GM21723 (cell line): ENCODE data around the gene ALCAM.
A peak's percentile ranks its signal among the peaks of the same experiment; 100 is the strongest.

Source experiments
- ATAC-seq: cut with Tn5 transposase; IDR thresholded peaks from one replicate; pipeline ENCODE4 v1.9.1; 2021; ENCODE audit warnings: mild to moderate bottlenecking, moderate library complexity; ENCODE audit not compliant: unreplicated experiment

The ALCAM gene

GRCh38 chr3:105366326-105367062 is at the start of gene ALCAM:
ALCAM (plus strand) TSS chr3:105366909.
- ATAC-seq, result peak; percentile 55

- no peak for ATAC-seq
Observed at GRCh38 chr3:105317841-105318240, 48.9 kb upstream of the ALCAM start.

DNA sequence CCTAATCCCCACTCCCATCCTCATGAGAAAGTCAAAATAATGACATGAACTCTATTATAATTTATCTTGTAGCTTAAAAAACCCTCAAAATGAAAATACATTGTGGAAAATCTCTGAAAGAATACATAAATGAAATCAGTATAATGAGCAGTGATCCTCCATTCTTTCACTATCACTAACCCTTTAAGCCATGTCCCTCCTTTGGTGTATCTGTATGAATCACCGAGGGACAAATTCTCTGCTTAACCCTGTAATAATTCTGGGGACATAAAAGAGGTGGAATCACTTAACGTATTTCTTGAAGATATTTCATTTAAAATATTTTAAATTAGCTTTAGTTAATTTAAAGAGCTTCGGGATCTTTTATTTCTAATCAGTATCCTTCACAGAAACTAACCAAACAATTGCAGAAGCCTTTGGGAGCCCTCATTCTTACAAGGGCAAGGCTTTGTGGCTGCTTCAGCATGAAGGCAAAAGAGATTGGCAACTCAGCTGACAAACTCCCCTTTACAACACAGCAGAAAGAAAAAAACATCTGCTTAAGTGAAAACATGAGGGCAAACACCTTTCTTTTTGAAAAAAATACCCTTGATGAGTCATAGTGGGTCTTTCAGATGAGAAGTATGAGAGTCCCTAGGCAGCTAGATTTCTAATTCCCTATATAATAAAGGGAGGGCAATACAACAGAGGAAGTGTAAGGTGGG is 44.0 kb upstream of the ALCAM start:
- ATAC-seq, result peak; percentile 98

- no peak for ATAC-seq
Observed at GRCh38 chr3:105323274-105323599, 43.5 kb upstream of the ALCAM start.

- no peak for ATAC-seq
Observed at GRCh38 chr3:105324951-105325350, 41.8 kb upstream of the ALCAM start.

DNA sequence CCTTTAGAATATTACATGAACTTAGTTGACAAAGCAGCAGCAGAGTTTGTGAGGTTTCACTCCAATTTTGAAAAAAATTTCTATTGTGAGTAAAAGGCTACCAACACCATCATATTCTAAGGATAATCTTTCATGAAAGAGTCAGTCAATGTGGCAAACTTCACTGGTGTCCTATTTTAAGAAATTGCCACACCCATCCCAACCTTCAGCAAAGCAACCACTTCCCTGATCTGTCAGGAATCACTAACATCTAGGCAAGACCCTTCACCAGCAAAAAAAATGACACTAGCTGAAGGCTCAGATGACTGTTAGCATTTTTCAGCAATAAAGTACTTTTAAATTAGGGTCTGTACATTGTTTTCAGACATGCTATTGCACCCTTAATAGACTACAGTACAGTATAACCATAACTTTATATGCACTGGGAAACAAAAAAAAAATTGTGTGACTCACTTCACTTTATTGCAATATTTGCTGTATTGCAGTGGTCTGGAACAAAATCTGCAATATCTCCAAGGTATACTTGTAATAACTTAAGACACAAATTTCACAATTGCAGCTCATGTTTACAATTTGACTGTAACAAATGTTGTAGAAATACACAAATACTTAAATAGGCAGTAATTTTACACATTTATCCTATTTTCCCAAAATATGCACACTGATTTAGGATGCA is 38.9 kb upstream of the ALCAM start:
- no peak for ATAC-seq

GRCh38 chr3:105328338-105328730 is 38.4 kb upstream of the ALCAM start:
- ATAC-seq, result no peak

GRCh38 chr3:105332961-105333360 is 33.7 kb upstream of the ALCAM start:
- ATAC-seq, result no peak

DNA sequence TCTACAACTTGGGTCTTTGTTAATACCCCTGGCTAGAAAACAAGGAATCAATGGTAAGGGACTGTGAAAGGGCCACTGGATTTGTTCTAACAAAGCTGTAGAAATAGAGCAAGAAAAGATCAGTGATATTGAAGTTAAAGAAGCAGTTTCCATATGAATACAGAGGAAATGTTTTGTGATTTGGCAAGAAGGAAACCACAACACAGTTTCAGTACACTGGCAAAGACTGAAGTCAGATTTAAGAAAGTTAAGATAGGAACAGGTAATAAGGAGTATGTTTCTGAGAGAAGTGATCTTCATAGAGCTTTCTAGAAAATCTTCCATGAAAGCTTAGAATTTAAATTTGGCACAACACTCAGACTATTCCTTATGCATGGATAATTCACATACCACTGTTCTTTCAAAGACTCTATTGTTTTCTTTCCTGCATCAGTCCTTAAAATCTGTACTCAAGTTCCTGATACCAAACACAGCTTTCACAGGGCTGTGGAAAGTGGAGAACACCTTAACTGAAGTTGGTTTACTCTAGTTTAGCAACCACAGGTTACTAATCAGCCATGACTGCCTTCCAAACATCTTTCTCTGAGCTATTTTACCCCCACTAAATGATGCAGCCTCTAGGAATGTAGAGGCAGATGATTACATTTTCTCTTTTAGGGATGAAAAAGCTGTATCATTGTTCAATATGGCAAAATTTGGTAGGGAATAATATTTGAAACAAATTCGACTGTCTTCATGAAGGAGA is 32.4 kb upstream of the ALCAM start:
- peak; percentile 58 for ATAC-seq

DNA sequence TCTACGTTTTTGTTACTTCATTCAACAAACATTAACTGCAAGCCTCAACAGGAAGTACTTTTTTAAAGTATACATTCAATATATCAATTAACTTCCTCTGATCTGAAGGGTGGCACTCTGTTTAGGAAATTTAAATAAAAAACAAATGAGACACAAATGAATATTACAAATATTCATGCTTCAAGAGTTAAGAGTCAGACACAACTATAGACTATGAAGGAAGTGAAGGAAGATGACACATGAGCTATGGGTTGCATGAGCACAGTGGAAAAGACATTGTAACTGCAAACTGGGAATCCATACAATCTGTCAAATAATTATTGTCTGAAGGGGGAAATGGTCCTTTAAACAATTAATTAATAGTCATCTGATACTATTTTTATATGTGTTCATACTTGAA is 26.8 kb upstream of the ALCAM start:
- no peak for ATAC-seq

- no peak for ATAC-seq
Observed at GRCh38 chr3:105343991-105344390, 22.7 kb upstream of the ALCAM start.

GRCh38 chr3:105345156-105345555 is 21.6 kb upstream of the ALCAM start:
- no peak for ATAC-seq

DNA sequence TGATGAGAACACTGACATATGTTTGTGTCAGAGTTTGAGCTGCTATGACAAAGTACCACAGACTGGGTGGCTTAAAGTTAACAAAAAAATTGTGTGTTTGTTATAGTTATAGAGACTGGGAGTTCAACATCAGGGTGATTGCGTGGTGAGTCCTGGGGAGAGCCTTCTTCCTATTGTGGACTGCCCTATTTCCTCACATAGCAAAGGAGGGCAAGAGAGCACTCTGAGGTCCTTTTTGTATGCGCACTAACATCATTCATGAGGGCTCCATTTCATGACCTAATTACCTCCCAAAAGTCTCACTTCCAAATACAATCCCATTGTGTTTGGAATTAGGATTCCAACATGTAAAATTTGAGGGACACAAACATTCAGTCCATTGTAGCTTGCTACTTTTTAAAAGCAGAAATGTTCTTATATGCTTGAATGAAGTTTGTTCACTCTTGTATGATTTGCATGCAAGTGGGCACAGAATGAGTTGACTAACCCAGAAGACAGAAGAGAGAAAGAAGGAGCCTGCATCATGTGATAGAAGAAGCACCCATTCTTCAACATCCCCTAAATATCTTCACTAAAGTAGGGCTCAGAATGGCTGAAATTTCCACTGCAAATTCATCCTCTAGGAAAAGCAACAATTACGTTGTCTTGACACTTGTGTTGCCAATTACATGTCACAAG is 18.9 kb upstream of the ALCAM start:
- ATAC-seq, result no peak

GRCh38 chr3:105348307-105348706 is 18.4 kb upstream of the ALCAM start:
- ATAC-seq, result no peak

GRCh38 chr3:105349684-105350387 is 16.9 kb upstream of the ALCAM start:
- ATAC-seq, result no peak

DNA sequence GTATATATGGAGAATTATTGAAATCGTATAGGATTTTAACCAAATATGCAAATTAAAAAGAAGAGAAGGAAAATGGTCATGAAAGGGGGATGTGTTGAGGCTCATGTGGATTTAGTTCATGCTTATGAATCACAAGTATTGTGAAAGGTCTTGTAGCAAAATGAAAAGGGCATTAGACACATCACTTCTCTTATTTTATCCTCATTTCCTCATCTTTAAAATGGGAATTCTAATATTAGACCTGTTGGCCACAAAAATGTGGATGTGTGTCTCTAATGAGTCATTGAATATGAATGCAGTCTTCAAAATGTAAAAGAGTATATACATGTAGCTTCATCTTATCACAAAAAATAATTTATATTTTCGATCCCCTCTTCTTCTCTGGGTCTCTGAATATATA is 14.9 kb upstream of the ALCAM start:
- no peak for ATAC-seq

GRCh38 chr3:105352976-105353375 is 13.7 kb upstream of the ALCAM start:
- no peak for ATAC-seq

DNA sequence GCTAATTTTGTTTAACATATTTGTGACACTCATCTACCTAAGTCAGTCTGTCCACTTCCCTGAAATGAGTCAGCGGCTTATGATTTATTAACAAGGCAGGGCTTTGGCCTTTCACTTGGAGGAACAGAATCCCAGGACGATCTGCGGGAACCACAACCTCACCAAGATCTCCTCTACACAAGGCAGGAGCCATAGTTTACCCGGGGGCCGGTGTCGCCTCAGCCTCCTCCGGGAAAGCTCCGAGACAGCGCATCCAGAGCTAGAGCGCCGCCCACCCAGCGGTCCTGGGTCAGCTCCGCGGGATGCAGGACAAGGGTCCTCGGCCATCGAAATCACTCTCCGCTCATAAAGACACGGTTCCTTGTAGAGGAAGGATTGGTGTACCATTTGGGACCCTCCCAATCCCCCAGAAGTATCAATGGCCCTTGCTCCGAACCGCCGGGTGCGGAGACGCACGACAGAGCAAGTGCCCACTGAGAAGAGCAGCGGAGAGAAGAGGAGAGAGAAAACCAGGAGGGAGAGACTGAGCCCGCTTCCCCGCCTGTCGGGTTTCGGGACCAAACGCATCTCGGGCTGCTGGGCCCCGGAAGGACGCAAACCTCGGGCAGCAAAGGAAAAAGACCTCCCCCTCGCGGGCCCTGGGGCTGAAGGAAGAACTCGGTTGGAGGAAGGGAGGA is 13.1 kb upstream of the ALCAM start:
- ATAC-seq, result no peak

- ATAC-seq, result no peak
Observed at GRCh38 chr3:105354429-105354828, 12.3 kb upstream of the ALCAM start.
